Measurements from ENCODE around the gene EPHB1.

The EPHB1 gene

DNA sequence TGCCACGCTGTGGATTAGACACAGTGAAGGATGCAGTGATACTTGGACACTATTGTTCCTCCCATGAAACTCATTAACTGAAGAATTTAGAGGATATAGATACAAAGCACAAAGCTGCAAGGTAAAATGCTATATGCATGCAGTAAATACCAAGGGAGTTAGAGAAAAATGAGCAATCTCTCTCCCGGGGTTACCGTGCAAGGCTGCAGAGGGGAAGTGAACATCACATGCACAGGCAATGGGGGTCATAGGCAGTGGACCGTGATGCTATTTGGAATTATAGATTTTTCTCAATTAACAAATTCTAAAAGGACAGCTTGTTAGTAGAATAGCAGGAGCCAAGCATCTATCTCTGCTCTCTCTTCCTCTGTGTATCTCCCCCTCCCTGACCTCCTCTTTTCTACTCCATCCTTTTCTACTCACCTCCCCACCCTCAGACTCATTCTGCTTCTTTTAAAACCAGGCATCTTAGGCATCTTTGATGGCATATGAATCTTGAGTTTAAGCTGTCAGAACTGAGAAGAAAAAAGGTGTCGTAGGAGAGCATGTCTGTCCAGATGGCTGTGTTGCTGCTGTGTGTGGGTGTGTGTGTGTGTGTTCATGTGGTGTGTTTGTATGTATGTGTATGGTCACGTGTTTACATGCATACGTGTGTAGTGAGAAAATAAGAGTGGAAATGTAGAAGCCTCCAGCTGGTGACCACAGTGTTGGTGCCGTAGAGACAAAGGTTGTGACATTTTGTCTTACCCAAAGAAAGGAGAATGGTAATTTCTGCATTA is 339.0 kb downstream of the EPHB1 start:
- FAIRE-seq (no peak), DNase-seq (ENCODE audit: insufficient read length, low spot score) (no peak)
- TF ChIP-seq SPI1 (IDR thresholded peaks at IDR 0.05; ENCODE audit: low read depth, low read length) (no peak), POLR2AphosphoS5 (IDR thresholded peaks at IDR 0.05; ENCODE audit: low read depth, low read length) (no peak), TAF1 (IDR thresholded peaks at IDR 0.05; ENCODE audit: low read depth, low read length) (no peak), POLR2A (IDR thresholded peaks at IDR 0.05; ENCODE audit: low read depth, low read length) (no peak), PAX5 (IDR thresholded peaks at IDR 0.05; ENCODE audit: insufficient read depth, low read length, severe bottlenecking) (no peak), POU2F2 (IDR thresholded peaks at IDR 0.05; ENCODE audit: low read depth, low read length) (no peak)

GRCh38 chr3:135134684-135135075 is 339.6 kb downstream of the EPHB1 start:
- no peak for TF ChIP-seq POU2F2 (IDR thresholded peaks at IDR 0.05; ENCODE audit: low read depth, low read length)
- TF ChIP-seq SPI1 (IDR thresholded peaks at IDR 0.05; ENCODE audit: low read depth, low read length) = no peak
- TF ChIP-seq POLR2AphosphoS5 (IDR thresholded peaks at IDR 0.05; ENCODE audit: low read depth, low read length) = no peak
- no peak for TF ChIP-seq TAF1 (IDR thresholded peaks at IDR 0.05; ENCODE audit: low read depth, low read length)
- TF ChIP-seq POLR2A (IDR thresholded peaks at IDR 0.05; ENCODE audit: low read depth, low read length) = no peak
- no peak for TF ChIP-seq PAX5 (IDR thresholded peaks at IDR 0.05; ENCODE audit: insufficient read depth, low read length, severe bottlenecking)
- FAIRE-seq (no peak), DNase-seq (ENCODE audit: insufficient read length, low spot score) (no peak)

GRCh38 chr3:135135445-135135844 is 340.4 kb downstream of the EPHB1 start:
- TF ChIP-seq POU2F2 (IDR thresholded peaks at IDR 0.05; ENCODE audit: low read depth, low read length) (no peak), POLR2AphosphoS5 (IDR thresholded peaks at IDR 0.05; ENCODE audit: low read depth, low read length) (no peak), POLR2A (IDR thresholded peaks at IDR 0.05; ENCODE audit: low read depth, low read length) (no peak), TAF1 (IDR thresholded peaks at IDR 0.05; ENCODE audit: low read depth, low read length) (no peak), PAX5 (IDR thresholded peaks at IDR 0.05; ENCODE audit: insufficient read depth, low read length, severe bottlenecking) (no peak), SPI1 (IDR thresholded peaks at IDR 0.05; ENCODE audit: low read depth, low read length) (no peak)
- FAIRE-seq (no peak), DNase-seq (ENCODE audit: insufficient read length, low spot score) (no peak)

DNA sequence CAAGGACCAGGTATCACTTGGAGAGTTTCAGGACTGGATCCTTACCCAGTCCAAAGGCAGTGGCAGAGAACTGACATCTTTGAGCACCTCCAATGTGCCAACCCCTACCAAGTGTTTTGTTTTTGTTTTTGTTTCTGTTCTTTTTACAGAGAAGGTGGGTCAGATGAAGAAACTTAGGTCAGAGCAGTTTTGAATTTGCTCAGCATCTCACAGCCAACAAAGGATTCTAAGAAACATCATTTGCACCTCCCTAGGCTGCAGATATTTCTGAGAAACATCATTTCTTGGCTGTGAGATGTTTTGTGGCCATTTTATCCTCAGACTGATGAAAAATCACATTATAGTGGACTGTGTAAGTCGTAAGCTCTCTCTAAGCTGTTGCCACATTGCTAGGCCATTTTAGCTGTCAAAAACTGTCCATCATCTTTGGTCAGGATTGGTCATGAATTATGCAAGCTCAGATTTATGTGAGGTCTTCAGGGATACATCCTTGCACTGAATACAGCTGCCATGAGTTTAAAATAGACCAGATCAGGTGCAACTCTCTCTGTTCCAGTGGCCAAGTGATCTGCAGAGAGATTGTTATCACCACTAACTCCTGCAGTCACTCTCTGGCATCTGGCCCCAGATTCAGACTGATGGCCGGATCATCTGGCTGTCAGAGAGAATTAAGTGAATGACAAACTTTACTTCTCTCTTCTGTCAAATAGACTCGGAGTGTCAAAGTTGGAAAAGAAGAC is 341.5 kb downstream of the EPHB1 start:
- DNase-seq (ENCODE audit: insufficient read length, low spot score) (no peak), FAIRE-seq (no peak)
- TF ChIP-seq SPI1 (IDR thresholded peaks at IDR 0.05; ENCODE audit: low read depth, low read length) (no peak), POU2F2 (IDR thresholded peaks at IDR 0.05; ENCODE audit: low read depth, low read length) (no peak), POLR2A (IDR thresholded peaks at IDR 0.05; ENCODE audit: low read depth, low read length) (no peak), POLR2AphosphoS5 (IDR thresholded peaks at IDR 0.05; ENCODE audit: low read depth, low read length) (no peak), PAX5 (IDR thresholded peaks at IDR 0.05; ENCODE audit: insufficient read depth, low read length, severe bottlenecking) (no peak), TAF1 (IDR thresholded peaks at IDR 0.05; ENCODE audit: low read depth, low read length) (no peak)

DNA sequence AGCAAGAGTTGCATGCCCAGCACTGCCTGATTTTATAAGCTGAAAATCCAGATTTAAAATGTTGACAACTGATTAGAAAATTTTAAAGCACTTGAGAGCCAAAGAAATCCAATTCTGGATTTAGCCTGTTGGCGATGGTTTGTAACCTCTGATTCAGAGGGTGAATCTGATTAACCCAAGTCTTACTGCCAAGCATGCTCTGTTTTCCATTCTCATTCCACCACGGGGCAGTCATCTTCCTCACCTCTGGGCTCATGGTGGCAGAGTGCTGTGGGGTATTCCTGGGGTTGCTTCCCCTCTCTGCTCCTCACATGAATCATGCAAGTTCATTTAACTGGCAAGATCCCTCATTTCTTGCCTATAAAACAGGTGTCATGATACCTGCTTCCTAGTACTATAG is 342.2 kb downstream of the EPHB1 start:
- FAIRE-seq (no peak), DNase-seq (ENCODE audit: insufficient read length, low spot score) (no peak)
- no peak for TF ChIP-seq PAX5 (IDR thresholded peaks at IDR 0.05; ENCODE audit: insufficient read depth, low read length, severe bottlenecking)
- no peak for TF ChIP-seq SPI1 (IDR thresholded peaks at IDR 0.05; ENCODE audit: low read depth, low read length)
- no peak for TF ChIP-seq POLR2A (IDR thresholded peaks at IDR 0.05; ENCODE audit: low read depth, low read length)
- TF ChIP-seq POLR2AphosphoS5 (IDR thresholded peaks at IDR 0.05; ENCODE audit: low read depth, low read length) = no peak
- TF ChIP-seq TAF1 (IDR thresholded peaks at IDR 0.05; ENCODE audit: low read depth, low read length) = no peak
- no peak for TF ChIP-seq POU2F2 (IDR thresholded peaks at IDR 0.05; ENCODE audit: low read depth, low read length)

DNA sequence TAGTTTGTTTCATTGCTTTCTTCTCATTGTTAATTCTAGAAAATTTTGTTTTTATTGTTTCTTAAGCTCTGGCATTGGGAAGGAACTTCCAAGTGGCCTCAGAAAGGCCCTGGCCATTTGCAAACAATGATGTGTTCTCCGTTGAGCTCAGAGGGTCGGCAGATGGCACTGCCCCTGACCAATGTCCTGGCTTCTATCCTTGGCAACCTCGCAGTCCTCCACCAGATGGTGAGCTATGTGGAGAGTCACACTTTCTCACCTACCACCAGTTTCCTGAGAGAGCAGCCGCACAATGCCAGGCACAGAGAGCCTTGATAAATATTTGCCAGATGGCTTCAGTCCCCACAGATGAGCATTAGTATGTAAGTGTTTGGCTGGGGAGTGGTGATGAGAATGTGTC is 343.7 kb downstream of the EPHB1 start:
- no peak for FAIRE-seq
- DNase-seq (ENCODE audit: insufficient read length, low spot score) = no peak
- TF ChIP-seq TAF1 (IDR thresholded peaks at IDR 0.05; ENCODE audit: low read depth, low read length) (no peak), POLR2A (IDR thresholded peaks at IDR 0.05; ENCODE audit: low read depth, low read length) (no peak), SPI1 (IDR thresholded peaks at IDR 0.05; ENCODE audit: low read depth, low read length) (no peak), POU2F2 (IDR thresholded peaks at IDR 0.05; ENCODE audit: low read depth, low read length) (no peak), POLR2AphosphoS5 (IDR thresholded peaks at IDR 0.05; ENCODE audit: low read depth, low read length) (no peak)

DNA sequence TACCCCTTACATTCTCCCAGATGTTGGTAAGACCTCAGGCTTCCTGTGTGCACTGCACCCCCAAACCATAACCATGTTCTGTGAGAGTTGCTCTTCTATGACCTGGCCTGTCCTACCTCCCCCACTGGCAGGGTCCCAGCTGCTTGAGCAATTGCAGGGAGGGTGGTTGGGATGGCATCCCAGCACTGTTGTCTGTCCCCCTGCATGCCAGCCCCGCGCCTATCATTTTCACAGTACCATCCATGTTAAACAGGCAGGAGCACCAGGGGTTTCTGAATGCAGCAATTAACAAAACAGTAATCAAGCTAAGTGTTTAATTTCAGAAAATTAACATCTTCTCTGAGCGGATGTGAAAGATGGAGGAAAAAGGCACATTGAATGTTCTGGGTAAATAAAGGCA is 345.5 kb downstream of the EPHB1 start:
- FAIRE-seq (no peak), DNase-seq (ENCODE audit: insufficient read length, low spot score) (no peak)
- TF ChIP-seq POU2F2 (IDR thresholded peaks at IDR 0.05; ENCODE audit: low read depth, low read length) (no peak), TAF1 (IDR thresholded peaks at IDR 0.05; ENCODE audit: low read depth, low read length) (no peak), POLR2AphosphoS5 (IDR thresholded peaks at IDR 0.05; ENCODE audit: low read depth, low read length) (no peak), SPI1 (IDR thresholded peaks at IDR 0.05; ENCODE audit: low read depth, low read length) (no peak), POLR2A (IDR thresholded peaks at IDR 0.05; ENCODE audit: low read depth, low read length) (no peak), PAX5 (IDR thresholded peaks at IDR 0.05; ENCODE audit: insufficient read depth, low read length, severe bottlenecking) (no peak)

DNA sequence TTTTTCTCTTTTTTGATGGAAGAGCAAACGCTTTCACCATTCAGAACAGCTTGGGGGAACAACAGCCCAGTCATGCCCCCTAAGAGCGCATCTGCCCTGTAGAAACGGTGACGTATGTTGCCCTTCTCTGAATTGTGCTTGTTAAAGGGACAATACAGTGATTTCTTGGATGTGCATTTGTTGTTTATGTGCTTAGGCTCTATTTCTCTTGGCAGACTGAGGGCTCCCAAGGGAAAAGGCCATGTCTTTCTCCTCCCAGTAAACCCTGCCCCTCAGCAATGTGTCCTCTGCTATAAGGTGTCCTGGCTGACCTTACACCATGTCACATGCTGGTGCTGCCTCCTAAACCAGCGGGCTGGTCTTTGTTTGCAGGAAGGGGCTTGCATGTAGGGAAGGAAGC is 346.1 kb downstream of the EPHB1 start:
- DNase-seq (ENCODE audit: insufficient read length, low spot score) = no peak
- no peak for FAIRE-seq
- TF ChIP-seq TAF1 (IDR thresholded peaks at IDR 0.05; ENCODE audit: low read depth, low read length) (no peak), POLR2A (IDR thresholded peaks at IDR 0.05; ENCODE audit: low read depth, low read length) (no peak), POU2F2 (IDR thresholded peaks at IDR 0.05; ENCODE audit: low read depth, low read length) (no peak), SPI1 (IDR thresholded peaks at IDR 0.05; ENCODE audit: low read depth, low read length) (no peak), PAX5 (IDR thresholded peaks at IDR 0.05; ENCODE audit: insufficient read depth, low read length, severe bottlenecking) (no peak), POLR2AphosphoS5 (IDR thresholded peaks at IDR 0.05; ENCODE audit: low read depth, low read length) (no peak)

DNA sequence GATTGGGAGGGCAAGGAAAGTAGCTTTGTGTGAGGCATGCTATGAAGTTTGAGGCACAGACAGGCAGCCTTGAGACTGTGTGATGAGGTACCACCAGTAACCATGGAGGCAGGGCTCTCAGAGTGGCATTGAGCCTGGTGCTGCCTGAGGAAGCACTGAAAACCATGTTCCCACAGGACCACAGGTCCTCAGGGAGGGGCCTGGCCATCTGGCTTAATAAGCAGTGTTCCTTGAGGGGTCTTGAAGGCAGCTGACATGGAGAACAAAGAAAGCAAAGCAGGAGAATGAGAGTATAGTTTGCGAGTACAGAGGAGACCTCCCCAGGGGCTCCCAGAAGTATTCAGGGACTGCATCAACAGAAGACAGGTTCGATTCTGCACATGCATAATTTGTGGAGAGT is 346.6 kb downstream of the EPHB1 start:
- FAIRE-seq (no peak), DNase-seq (ENCODE audit: insufficient read length, low spot score) (no peak)
- TF ChIP-seq SPI1 (IDR thresholded peaks at IDR 0.05; ENCODE audit: low read depth, low read length) = no peak
- TF ChIP-seq PAX5 (IDR thresholded peaks at IDR 0.05; ENCODE audit: insufficient read depth, low read length, severe bottlenecking) = no peak
- TF ChIP-seq POLR2A (IDR thresholded peaks at IDR 0.05; ENCODE audit: low read depth, low read length) = no peak
- TF ChIP-seq TAF1 (IDR thresholded peaks at IDR 0.05; ENCODE audit: low read depth, low read length) = no peak
- TF ChIP-seq POLR2AphosphoS5 (IDR thresholded peaks at IDR 0.05; ENCODE audit: low read depth, low read length) = no peak
- TF ChIP-seq POU2F2 (IDR thresholded peaks at IDR 0.05; ENCODE audit: low read depth, low read length) = no peak

All from GM12891 (cell line).